PC-9 (cell line): ENCODE data around the gene RIMKLA. TPM values are rescaled to one million over a fixed set of nuclear protein-coding genes. Genes with fewer than 3 reads are reported as not detected.

ENCODE experiments used
- BruUV-seq: library from RNA; stranded (reverse); fragments of 400-500 nt; replicated peaks from 2 replicates; lab custom pipeline; 2021; lab: Mats Ljungman, UMichigan
- CTCF ChIA-PET: fragments of 300-600 bp; sonication (Branson Sonifier 250); formaldehyde crosslinking; loops from one replicate; lab custom pipeline; 2022; ENCODE audit warnings: antibody characterized with exemption; lab: Charles Lee
- POLR2A ChIA-PET: fragments of 300-600 bp; sonication (Branson Sonifier 250); formaldehyde crosslinking; loops from one replicate; lab custom pipeline; 2022; ENCODE audit warnings: antibody characterized with exemption; ENCODE audit not compliant: unreplicated experiment; lab: Charles Lee
- DNase-seq, 2 experiments: peaks; one replicate each; pipeline versions ENCODE4 v3.0.0 to v3.0.0-alpha.2; 2015 to 2022; ENCODE audit warnings: mixed read lengths in 1 of 2
- H2AFZ ChIP-seq: fragments of 200-600 bp; sonication (generic); 2 replicates; pipeline ENCODE4 v1.8.1; 2017; ENCODE audit warnings: antibody characterized with exemption
- H3F3A ChIP-seq: fragments of 200-600 bp; sonication (generic); 2 replicates; pipeline ENCODE4 v1.8.1; 2017; ENCODE audit warnings: antibody characterized with exemption, mild to moderate bottlenecking, low read depth; ENCODE audit not compliant: insufficient read depth
- H3K27ac ChIP-seq: fragments of 200-600 bp; sonication (generic); 2 replicates; pipeline ENCODE4 v1.6.1; 2016; ENCODE audit warnings: mixed run types
- H3K27me3 ChIP-seq: fragments of 200-600 bp; sonication (generic); 2 replicates; pipeline ENCODE4 v1.6.1; 2016; ENCODE audit warnings: low read depth, mixed run types; ENCODE audit not compliant: insufficient read depth
- H3K36me3 ChIP-seq: fragments of 200-600 bp; sonication (generic); 2 replicates; pipeline ENCODE4 v1.6.1; 2016; ENCODE audit warnings: low read depth, mixed run types
- H3K4me1 ChIP-seq: fragments of 200-600 bp; sonication (generic); replicated peaks from 2 replicates; pipeline ENCODE4 v1.6.1; 2016; ENCODE audit warnings: mixed run types; ENCODE audit not compliant: insufficient read depth
- H3K4me2 ChIP-seq: fragments of 200-600 bp; sonication (generic); 2 replicates; pipeline ENCODE4 v1.6.1; 2017; ENCODE audit warnings: mixed run types
- H3K4me3 ChIP-seq: fragments of 200-600 bp; sonication (generic); 2 replicates; pipeline ENCODE4 v1.6.1; 2016; ENCODE audit warnings: mixed run types
- H3K79me2 ChIP-seq: fragments of 200-600 bp; sonication (generic); 2 replicates; pipeline ENCODE4 v1.6.1; 2017; ENCODE audit warnings: low read depth, mixed run types
- H3K9me2 ChIP-seq: fragments of 200-600 bp; sonication (generic); 2 replicates; pipeline ENCODE4 v1.8.1; 2017; ENCODE audit warnings: mild to moderate bottlenecking; ENCODE audit not compliant: insufficient read depth
- H3K9me3 ChIP-seq: fragments of 200-600 bp; sonication (generic); 2 replicates; pipeline ENCODE4 v1.8.1; 2016; ENCODE audit warnings: low read depth; ENCODE audit not compliant: insufficient read depth
- H4K20me1 ChIP-seq: fragments of 200-600 bp; sonication (generic); 2 replicates; pipeline ENCODE4 v1.8.1; 2017; ENCODE audit not compliant: insufficient read depth
- CTCF ChIP-seq: fragments of 200-600 bp; sonication (generic); conservative IDR thresholded peaks from 2 replicates; pipeline ENCODE4 v1.6.1; 2017; ENCODE audit warnings: mixed run types, antibody characterized with exemption, mild to moderate bottlenecking, moderate library complexity
- EZH2 ChIP-seq: fragments of 200-600 bp; sonication (generic); IDR thresholded peaks from 2 replicates; pipeline ENCODE4 v1.8.0; 2017; ENCODE audit warnings: antibody characterized with exemption, low read depth
- intact Hi-C: fragments of 100-400 bp; cut with micrococcal nuclease; formaldehyde crosslinking; loops from one replicate; pipeline ENCODE4 v1.10.0; 2022; ENCODE audit not compliant: unreplicated experiment
- total RNA-seq: library from RNA; stranded (reverse); gene quantifications from 2 replicates; pipeline ENCODE4 v1.2.3, GENCODE V29; 2021

RIMKLA gene
- total RNA-seq, 1 experiment from 2014 or later, result 0.35 TPM

GRCh38 chr1:42466030-42466429, 85.4 kb downstream of the RIMKLA start:
- TF ChIP-seq CTCF (no peak), EZH2 (no peak)
- H3K36me3 ChIP-seq, result no peaks in the 10 kb centered on the region
- no peak overlapping the region for H2AFZ ChIP-seq
- no peaks in the 10 kb centered on the region for H4K20me1 ChIP-seq
- ChIA-PET POLR2A (no interaction called here), CTCF (no interaction called here)
- no peak overlapping the region for H3K27ac ChIP-seq
- H3K4me3 ChIP-seq, result no peak overlapping the region
- H3K9me2 ChIP-seq, result no peaks in the 10 kb centered on the region
- no peak for DNase-seq
- no peaks in the 10 kb centered on the region for H3K9me3 ChIP-seq
- H3F3A ChIP-seq, result peaks cover 12% of the 10 kb centered on the region
- no peak overlapping the region for H3K4me2 ChIP-seq
- H3K79me2 ChIP-seq, result no peaks in the 10 kb centered on the region
- peaks cover 18% of the 10 kb centered on the region for H3K4me1 ChIP-seq
- intact Hi-C loops, result no loop called here
- no peaks in the 10 kb centered on the region for H3K27me3 ChIP-seq
- BruUV-seq, result no TSS peak

DNA sequence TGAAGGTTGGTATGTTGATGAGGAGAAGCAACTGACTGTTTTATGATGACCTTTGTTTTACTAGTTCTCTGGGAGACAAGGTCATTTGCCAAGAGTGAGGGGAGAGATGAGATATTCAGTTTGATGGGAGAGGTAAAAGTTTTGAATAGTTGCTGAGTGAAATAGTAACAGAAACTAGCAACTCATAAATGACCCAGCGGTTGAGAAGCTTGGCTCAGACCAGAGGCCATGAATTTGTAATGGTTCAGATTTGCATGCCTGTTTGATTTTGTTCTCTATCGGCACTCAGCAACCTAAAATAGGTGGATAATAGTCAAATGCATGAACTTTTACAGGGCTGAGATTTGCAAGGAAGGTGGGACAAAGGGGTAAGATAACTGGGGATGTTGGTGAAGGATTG, 89.1 kb downstream of the RIMKLA start:
- no peak overlapping the region for H3K4me2 ChIP-seq
- intact Hi-C loops, result no loop called here
- CTCF ChIA-PET, result no interaction called here
- H2AFZ ChIP-seq, result no peak overlapping the region
- no peak for TF ChIP-seq CTCF
- TF ChIP-seq EZH2, result no peak
- no peaks in the 10 kb centered on the region for H3K79me2 ChIP-seq
- POLR2A ChIA-PET, result no interaction called here
- H3K27me3 ChIP-seq, result no peaks in the 10 kb centered on the region
- no peak overlapping the region for H3K4me3 ChIP-seq
- H4K20me1 ChIP-seq, result no peaks in the 10 kb centered on the region
- no peak for DNase-seq
- no peaks in the 10 kb centered on the region for H3F3A ChIP-seq
- H3K9me2 ChIP-seq, result no peaks in the 10 kb centered on the region
- no TSS peak for BruUV-seq
- H3K36me3 ChIP-seq, result no peaks in the 10 kb centered on the region
- no peaks in the 10 kb centered on the region for H3K4me1 ChIP-seq
- no peak overlapping the region for H3K27ac ChIP-seq
- H3K9me3 ChIP-seq, result no peaks in the 10 kb centered on the region

Other genes with a start within 250 kb of the RIMKLA start
- not detected in 2 replicates for gene GUCA2B, start 227.4 kb upstream of the RIMKLA start, total RNA-seq
- gene GUCA2A, start 216.0 kb upstream of the RIMKLA start, total RNA-seq, result not detected in 2 replicates
- 46.7 and 60.4 TPM in 2 replicates for gene FOXJ3, start 45.6 kb upstream of the RIMKLA start, total RNA-seq
- gene ZMYND12, start 75.2 kb downstream of the RIMKLA start, total RNA-seq, result 1.7 and 3.7 TPM in 2 replicates
- 73.0 and 76.0 TPM in 2 replicates for gene PPCS, start 75.8 kb downstream of the RIMKLA start, total RNA-seq
- 6.9 and 10.2 TPM in 2 replicates for gene CCDC30, start 82.5 kb downstream of the RIMKLA start, total RNA-seq